Esophagus muscularis mucosa (tissue), 4 donors: ENCODE measurements around the gene PRKD2. TPM values are rescaled to one million over a fixed set of nuclear protein-coding genes. Genes with fewer than 3 reads are reported as not detected.

Experiments
- DNase-seq: peaks from one replicate; pipeline ENCODE4 v3.0.0-alpha.2; 2017; ENCODE audit errors: extremely low spot score
- H3K27ac ChIP-seq, 4 donors: fragments of 200-600 bp; sonication (generic); replicated peaks in 1 of 4; 1 replicate in 3 of 4; 2 replicates in 1 of 4; pipeline ENCODE4 v1.5.1; 2016 to 2019; ENCODE audit warnings: mild to moderate bottlenecking in 1 of 4
- H3K27me3 ChIP-seq, 4 donors: fragments of 200-600 bp; sonication (generic); one replicate each; pipeline versions ENCODE4 v1.5.1 to v1.6.0; 2016 to 2019
- H3K36me3 ChIP-seq, 4 donors: fragments of 200-600 bp; sonication (generic); one replicate each; pipeline ENCODE4 v1.5.1; 2016 to 2019
- H3K4me1 ChIP-seq, 4 donors: fragments of 200-600 bp; sonication (generic); one replicate each; pipeline ENCODE4 v1.5.1; 2016 to 2019
- H3K4me3 ChIP-seq, 4 donors: fragments of 200-600 bp; sonication (generic); 1 replicate in 2 of 4; 2 replicates in 2 of 4; pipeline ENCODE4 v1.5.1; 2016 to 2019; ENCODE audit warnings: mild to moderate bottlenecking in 4 of 4, moderate library complexity in 1 of 4
- H3K9me3 ChIP-seq, 4 donors: fragments of 200-600 bp; sonication (generic); 1 replicate in 3 of 4; 2 replicates in 1 of 4; pipeline ENCODE4 v1.5.1; 2016 to 2019
- CTCF ChIP-seq, 3 experiments: fragments of 200-600 bp in 2 of 3; fragments of 450-650 bp in 1 of 3; sonication (generic) in 2 of 3; IDR thresholded peaks; one replicate each; pipeline ENCODE4 v1.5.1; 2017 to 2019; ENCODE audit warnings: antibody characterized with exemption in 3 of 3, mild to moderate bottlenecking in 2 of 3, moderate library complexity in 1 of 3
- EP300 ChIP-seq: sonication (generic); formaldehyde crosslinking; IDR thresholded peaks from one replicate; pipeline ENCODE4 v1.6.1; 2017; ENCODE audit warnings: antibody characterized with exemption
- POLR2A ChIP-seq: fragments of 450-650 bp; IDR thresholded peaks from one replicate; pipeline ENCODE4 v1.6.1; 2017; ENCODE audit warnings: antibody characterized with exemption, moderate library complexity, mild to moderate bottlenecking, low read depth
- POLR2AphosphoS5 ChIP-seq, 2 donors: sonication (generic); formaldehyde crosslinking; IDR thresholded peaks; one replicate each; pipeline ENCODE4 v1.6.1; 2017; ENCODE audit warnings: antibody characterized with exemption in 2 of 2
- WGBS: methylation state at CpG from one replicate; pipeline ENCODE4 v1.1.5; 2018; 5-methylcytosine and 5-hydroxymethylcytosine counted together
- intact Hi-C: fragments of 100-400 bp; cut with DNase I; formaldehyde crosslinking; loops from one replicate; pipeline ENCODE4 v1.15.1; 2023
- total RNA-seq, 4 donors: library from RNA; depleted of rRNA; stranded (reverse); fragments of >200 nt; gene quantifications; one replicate each; pipeline versions ENCODE4 v1.1.0 to v1.2.1, GENCODE V29; 2016

The PRKD2 gene
- total RNA-seq, 4 donors from 2014 or later = 12.8 to 33.3 (median 22.4) TPM

GRCh38 chr19:46692918-46693722 lies 23.8 kb downstream of the PRKD2 start:
- Histone ChIP-seq H3K36me3 (peaks cover 65 to 94% (median 90%) of the 10 kb centered on the region in 4 donors), H3K9me3 (no peaks in the 10 kb centered on the region), H3K4me1 (peaks cover 6 to 14% (median 13%) of the 10 kb centered on the region in 4 donors), H3K27me3 (no peaks in the 10 kb centered on the region), H3K4me3 (no peak overlapping the region), H3K27ac (no peak overlapping the region)
- DNase-seq = no peak
- intact Hi-C loops = no loop called here
- 96% methylated on average over 4 of the region's 4 CpGs for WGBS
- no peak for TF ChIP-seq POLR2A

- no peak overlapping the region for H3K4me3 ChIP-seq
- DNase-seq = no peak
- WGBS = 100% methylated on average over 2 of the region's 2 CpGs
- H3K4me1 ChIP-seq = peaks cover under 1 to 4% (median 2%) of the 10 kb centered on the region in 4 donors
- intact Hi-C loops = no loop called here
- no peaks in the 10 kb centered on the region for H3K27me3 ChIP-seq
- H3K9me3 ChIP-seq = no peaks in the 10 kb centered on the region
- H3K36me3 ChIP-seq = peaks cover 75 to 100% (median 100%) of the 10 kb centered on the region in 4 donors
- TF ChIP-seq CTCF (IDR thresholded peaks at IDR 0.05) = no peak
- TF ChIP-seq EP300 = no peak
- TF ChIP-seq POLR2AphosphoS5 (IDR thresholded peaks at IDR 0.05) = no peak
- no peak for TF ChIP-seq POLR2A
- no peak overlapping the region for H3K27ac ChIP-seq
These were observed 25.0 kb downstream of the PRKD2 start for GRCh38 chr19:46691948-46692347.

GRCh38 chr19:46691104-46691503 lies 25.8 kb downstream of the PRKD2 start:
- H3K4me1 ChIP-seq = no peaks in the 10 kb centered on the region
- H3K27me3 ChIP-seq = no peaks in the 10 kb centered on the region
- intact Hi-C loops = no loop called here
- peaks cover 82 to 100% (median 100%) of the 10 kb centered on the region in 4 donors for H3K36me3 ChIP-seq
- WGBS = 44% methylated on average over 2 of the region's 2 CpGs
- no peak overlapping the region for H3K27ac ChIP-seq
- no peaks in the 10 kb centered on the region for H3K9me3 ChIP-seq
- no peak for DNase-seq
- H3K4me3 ChIP-seq = no peak overlapping the region
- TF ChIP-seq POLR2A = no peak

DNA sequence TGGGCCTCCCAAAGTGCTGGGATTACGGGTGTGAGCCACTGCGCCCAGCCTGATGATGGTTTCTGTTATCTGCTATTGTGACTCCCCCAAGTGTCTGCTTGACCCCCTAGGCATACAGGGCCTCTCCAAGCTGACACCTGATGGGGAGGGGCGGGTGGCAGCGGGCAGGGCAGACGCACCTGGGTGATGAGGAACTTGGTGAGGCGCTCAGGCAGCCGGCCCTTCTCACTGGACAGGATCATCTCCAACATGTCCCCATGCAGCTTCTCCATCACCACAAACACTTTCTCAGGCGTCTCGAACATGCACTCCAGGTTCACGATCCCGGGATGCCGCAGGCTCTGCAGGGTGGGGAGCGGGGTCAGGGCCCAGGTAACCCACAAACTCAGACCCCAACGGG lies 27.6 kb downstream of the PRKD2 start:
- DNase-seq = no peak
- Histone ChIP-seq H3K36me3 (peaks cover 93 to 100% (median 100%) of the 10 kb centered on the region in 4 donors), H3K27me3 (no peaks in the 10 kb centered on the region), H3K4me3 (no peak overlapping the region), H3K4me1 (no peaks in the 10 kb centered on the region), H3K27ac (no peak overlapping the region), H3K9me3 (no peaks in the 10 kb centered on the region)
- intact Hi-C loops = no loop called here
- TF ChIP-seq EP300 (no peak), CTCF (IDR thresholded peaks at IDR 0.05) (no peak), POLR2A (no peak), POLR2AphosphoS5 (IDR thresholded peaks at IDR 0.05) (no peak)
- WGBS = 100% methylated on average over 10 of the region's 14 CpGs

DNA sequence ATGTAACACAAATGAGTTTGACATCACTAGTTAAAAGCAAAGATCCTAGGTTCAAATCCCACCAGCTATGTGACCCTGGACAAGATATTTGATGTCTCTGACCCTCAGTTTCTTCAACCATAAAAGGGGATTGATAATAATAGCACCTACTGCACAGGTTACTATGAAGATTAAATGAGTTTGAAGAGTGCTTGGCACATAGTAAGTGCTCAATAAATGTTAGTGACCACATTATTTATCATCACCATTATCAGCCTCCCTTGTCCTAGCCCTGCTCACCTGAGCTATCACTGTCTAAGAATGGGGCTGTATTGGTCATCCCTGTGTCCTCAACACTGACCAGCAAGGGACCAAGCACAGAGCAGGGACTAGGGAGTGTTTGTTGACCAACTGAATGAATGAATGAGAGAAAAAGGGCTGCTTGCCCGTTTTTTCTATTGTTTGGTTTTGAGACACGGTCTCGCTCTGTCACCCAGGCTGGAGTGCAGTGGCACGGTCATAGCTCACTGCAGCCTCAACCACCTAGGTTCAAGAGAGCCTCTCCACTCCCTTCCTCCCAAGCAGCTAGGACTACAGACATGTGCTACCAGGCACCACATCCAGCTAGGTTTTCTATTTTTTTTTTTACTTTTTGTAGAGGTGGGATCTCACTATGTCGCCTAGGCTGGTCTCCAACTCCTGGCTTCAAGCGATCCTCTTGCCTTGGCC lies 29.3 kb downstream of the PRKD2 start:
- H3K36me3 ChIP-seq = peaks cover 80 to 100% (median 96%) of the 10 kb centered on the region in 4 donors
- TF ChIP-seq POLR2A (no peak), CTCF (IDR thresholded peaks at IDR 0.05) (no peak), POLR2AphosphoS5 (IDR thresholded peaks at IDR 0.05) (no peak), EP300 (no peak)
- no peaks in the 10 kb centered on the region for H3K4me1 ChIP-seq
- intact Hi-C loops = no loop called here
- H3K27me3 ChIP-seq = no peaks in the 10 kb centered on the region
- no peaks in the 10 kb centered on the region for H3K9me3 ChIP-seq
- DNase-seq = no peak
- no peak overlapping the region for H3K4me3 ChIP-seq
- H3K27ac ChIP-seq = no peak overlapping the region
- WGBS = 95% methylated on average over 6 of the region's 6 CpGs
